Ectodermal cell (in vitro differentiated cells): ENCODE measurements around the gene ARL13B.

Experiments
- H3K27ac ChIP-seq: 2 replicates; pipeline ENCODE4 v1.7.0; 2013; ENCODE audit warnings: mild to moderate bottlenecking, low read depth, low read length; ENCODE audit not compliant: insufficient read depth, poor library complexity, severe bottlenecking
- H3K27me3 ChIP-seq: 2 replicates; pipeline ENCODE4 v1.7.0; 2013; ENCODE audit warnings: mild to moderate bottlenecking, low read length; ENCODE audit not compliant: insufficient read depth, control insufficient read depth, poor library complexity, severe bottlenecking
- H3K36me3 ChIP-seq: one replicate; pipeline ENCODE4 v1.7.0; 2013; ENCODE audit warnings: low read length; ENCODE audit not compliant: control insufficient read depth, insufficient read depth
- H3K4me1 ChIP-seq: one replicate; pipeline ENCODE4 v1.7.0; 2013; ENCODE audit warnings: low read length; ENCODE audit not compliant: control insufficient read depth, insufficient read depth
- H3K4me3 ChIP-seq: 2 replicates; pipeline ENCODE4 v1.7.0; 2013; ENCODE audit warnings: low read depth, low read length, control low read depth; ENCODE audit not compliant: insufficient read depth
- H3K9me3 ChIP-seq: 2 replicates; pipeline ENCODE4 v1.7.0; 2013; ENCODE audit warnings: mild to moderate bottlenecking, low read length, moderate library complexity; ENCODE audit not compliant: control insufficient read depth
- WGBS, 2 experiments: methylation state at CpG; one replicate each; pipeline ENCODE4 v1.1.7; 2013; ENCODE audit warnings: missing lambda C conversion rate in 2 of 2; 5-methylcytosine and 5-hydroxymethylcytosine counted together

The ARL13B gene

DNA sequence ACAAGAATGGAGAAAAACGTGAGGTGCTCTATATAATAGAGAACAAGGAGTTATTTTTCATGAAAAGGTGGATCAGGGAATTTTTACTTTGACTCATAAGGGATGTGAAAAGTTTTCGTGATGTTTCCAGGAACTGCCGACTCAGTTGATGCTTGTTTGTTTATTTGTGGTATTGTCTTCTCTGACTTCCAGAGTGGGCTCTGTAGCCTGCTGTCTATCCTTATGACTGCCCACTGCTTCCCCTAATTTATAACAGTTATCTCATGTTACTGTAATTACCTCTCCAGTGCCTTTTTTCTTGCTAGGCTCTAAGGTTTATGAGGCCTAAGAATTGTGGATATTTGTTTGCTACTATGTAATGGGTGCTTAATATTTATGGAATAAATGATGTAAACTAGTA lies 12.3 kb downstream of the ARL13B start:
- H3K27me3 ChIP-seq, result no peaks in the 10 kb centered on the region
- H3K27ac ChIP-seq, result no peak overlapping the region
- no peaks in the 10 kb centered on the region for H3K9me3 ChIP-seq
- H3K4me1 ChIP-seq, result no peaks in the 10 kb centered on the region
- WGBS, 2 experiments, result 87 to 92% methylated on average over 3 of the region's 3 CpGs
- H3K4me3 ChIP-seq, result no peak overlapping the region
- no peaks in the 10 kb centered on the region for H3K36me3 ChIP-seq

DNA sequence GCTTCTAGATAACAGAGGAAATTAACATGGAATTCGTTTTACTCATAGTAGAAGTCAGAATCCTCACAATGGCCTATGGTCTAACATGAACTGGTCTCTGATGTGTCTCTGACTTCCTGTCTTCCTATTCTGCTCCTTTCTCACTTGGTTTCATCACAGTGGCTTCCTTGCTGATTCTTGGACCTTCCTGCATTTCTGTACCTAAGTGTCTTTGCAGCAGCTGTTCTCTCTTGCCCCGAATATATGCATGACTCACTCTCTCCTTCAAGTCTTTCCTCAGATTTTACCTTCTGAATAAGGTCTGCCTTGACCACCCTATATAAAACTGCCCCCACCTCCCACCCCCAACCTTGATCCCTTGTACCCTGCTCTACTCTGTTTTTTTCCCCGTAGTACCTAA lies 14.1 kb downstream of the ARL13B start:
- Histone ChIP-seq H3K4me3 (no peak overlapping the region), H3K36me3 (no peaks in the 10 kb centered on the region), H3K9me3 (no peaks in the 10 kb centered on the region), H3K27ac (no peak overlapping the region), H3K4me1 (no peaks in the 10 kb centered on the region), H3K27me3 (no peaks in the 10 kb centered on the region)
- 92 to 95% methylated on average over 2 of the region's 3 CpGs for WGBS, 2 experiments

DNA sequence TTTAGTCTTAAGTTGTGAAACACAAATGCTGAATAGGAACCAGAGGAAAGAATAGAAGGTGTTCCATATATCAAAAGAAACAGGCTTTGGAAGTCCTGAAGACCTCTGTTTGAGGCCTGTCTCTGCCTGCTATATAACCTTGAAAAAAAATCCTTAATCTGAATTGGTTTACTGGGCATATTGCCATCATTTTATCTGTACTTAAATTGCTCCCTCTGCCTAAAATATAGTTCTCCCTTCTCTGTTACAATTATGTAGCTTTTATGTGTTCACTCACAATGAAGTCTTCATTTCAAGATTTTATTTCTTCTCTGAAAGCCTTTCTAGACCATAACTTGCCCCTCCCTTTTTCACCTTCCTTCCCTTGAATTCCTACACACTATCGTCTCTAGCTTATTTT lies 21.2 kb downstream of the ARL13B start:
- Histone ChIP-seq H3K4me1 (no peaks in the 10 kb centered on the region), H3K4me3 (no peak overlapping the region), H3K36me3 (no peaks in the 10 kb centered on the region), H3K9me3 (no peaks in the 10 kb centered on the region), H3K27ac (no peak overlapping the region), H3K27me3 (no peaks in the 10 kb centered on the region)
- WGBS, 2 experiments, result 85 to 90% methylated on average over 1 of the region's 1 CpG

DNA sequence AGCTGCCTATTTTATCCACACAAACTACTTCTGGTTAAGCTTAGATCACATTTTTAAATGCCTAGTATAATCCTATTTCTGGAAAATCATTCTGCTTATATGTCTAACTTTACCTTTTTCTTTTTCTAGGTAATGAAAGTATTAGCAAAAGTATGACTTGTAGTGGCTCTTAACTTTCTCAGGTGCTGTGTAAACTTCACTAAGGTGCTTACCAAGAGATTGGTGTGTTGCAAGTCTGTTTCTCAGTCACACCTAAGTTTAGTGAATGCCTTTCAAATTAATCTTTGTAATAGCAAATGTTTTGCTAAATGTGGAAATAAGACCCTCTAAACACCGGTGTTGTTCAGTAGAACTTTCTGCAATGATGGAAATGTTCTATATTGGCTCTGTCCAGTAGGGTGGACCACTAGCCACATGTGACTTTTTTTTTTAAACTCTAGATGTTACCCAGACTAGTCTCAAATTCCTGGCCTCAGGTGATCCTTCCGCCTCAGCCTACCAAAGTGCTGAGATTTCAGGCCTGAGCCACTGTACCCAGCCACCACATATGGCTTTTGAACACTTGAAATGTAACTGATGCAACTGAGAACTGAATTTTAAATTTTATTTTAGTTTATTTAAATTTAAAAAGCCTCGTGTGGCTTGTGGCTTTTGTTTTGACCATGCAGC lies 22.0 kb downstream of the ARL13B start:
- Histone ChIP-seq H3K27me3 (no peaks in the 10 kb centered on the region), H3K36me3 (no peaks in the 10 kb centered on the region), H3K4me3 (no peak overlapping the region), H3K27ac (no peak overlapping the region), H3K4me1 (no peaks in the 10 kb centered on the region), H3K9me3 (no peaks in the 10 kb centered on the region)
- WGBS, 2 experiments, result 88 to 97% methylated on average over 3 of the region's 3 CpGs

DNA sequence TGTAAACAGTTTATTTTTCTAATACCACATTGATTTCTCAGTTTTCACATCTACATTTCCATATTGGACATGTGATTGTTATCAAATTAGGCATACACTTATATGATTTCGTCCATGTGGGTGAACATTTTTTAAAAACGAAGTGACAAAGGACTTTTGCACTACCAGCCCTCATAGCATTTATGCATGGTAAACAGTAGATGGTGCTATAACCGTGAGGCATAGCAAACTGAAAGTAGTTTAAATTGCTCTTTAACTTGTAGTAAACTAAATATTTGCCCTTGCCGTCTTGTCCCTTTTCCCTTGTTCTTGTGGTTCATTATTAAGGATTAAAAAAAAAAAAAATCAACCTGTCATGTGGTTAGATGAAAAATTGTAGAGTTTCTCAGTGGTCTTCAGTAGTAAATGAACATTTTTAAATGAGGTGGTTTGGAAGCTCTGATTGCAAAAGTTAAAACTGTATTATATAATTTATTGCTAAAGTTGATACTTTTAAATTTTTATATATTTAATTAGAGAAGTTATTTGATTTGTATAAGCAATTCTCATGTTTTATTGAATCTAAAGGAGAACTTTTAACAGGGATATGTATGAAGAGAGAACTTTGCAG lies 24.5 kb downstream of the ARL13B start:
- no peaks in the 10 kb centered on the region for H3K27me3 ChIP-seq
- WGBS, 2 experiments, result 63 to 74% methylated on average over 3 to 4 of the region's 4 CpGs
- H3K4me3 ChIP-seq, result no peak overlapping the region
- no peak overlapping the region for H3K27ac ChIP-seq
- H3K9me3 ChIP-seq, result no peaks in the 10 kb centered on the region
- no peaks in the 10 kb centered on the region for H3K4me1 ChIP-seq
- no peaks in the 10 kb centered on the region for H3K36me3 ChIP-seq

DNA sequence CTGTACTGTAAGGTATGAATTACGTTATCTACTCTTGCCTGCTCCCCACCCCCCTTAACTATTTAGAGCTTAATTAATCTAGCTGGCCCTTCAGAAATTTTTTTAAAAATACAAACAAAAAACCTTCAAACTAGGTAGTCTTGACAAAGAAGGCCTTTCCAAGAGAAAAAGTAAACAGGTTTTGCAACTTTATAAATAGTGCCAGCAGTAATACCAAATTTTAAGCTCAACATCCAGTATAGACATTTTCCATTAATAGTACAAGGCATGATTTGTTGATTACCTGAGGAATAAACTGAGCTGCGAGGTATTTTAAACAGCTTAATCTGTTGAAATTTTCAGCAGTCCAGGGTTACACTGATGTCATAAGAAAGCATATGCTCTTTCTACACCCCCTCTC lies 28.3 kb downstream of the ARL13B start:
- no peak overlapping the region for H3K27ac ChIP-seq
- 93 to 100% methylated on average over 2 of the region's 2 CpGs for WGBS, 2 experiments
- H3K36me3 ChIP-seq, result no peaks in the 10 kb centered on the region
- no peaks in the 10 kb centered on the region for H3K27me3 ChIP-seq
- H3K4me1 ChIP-seq, result no peaks in the 10 kb centered on the region
- H3K4me3 ChIP-seq, result no peak overlapping the region
- no peaks in the 10 kb centered on the region for H3K9me3 ChIP-seq

DNA sequence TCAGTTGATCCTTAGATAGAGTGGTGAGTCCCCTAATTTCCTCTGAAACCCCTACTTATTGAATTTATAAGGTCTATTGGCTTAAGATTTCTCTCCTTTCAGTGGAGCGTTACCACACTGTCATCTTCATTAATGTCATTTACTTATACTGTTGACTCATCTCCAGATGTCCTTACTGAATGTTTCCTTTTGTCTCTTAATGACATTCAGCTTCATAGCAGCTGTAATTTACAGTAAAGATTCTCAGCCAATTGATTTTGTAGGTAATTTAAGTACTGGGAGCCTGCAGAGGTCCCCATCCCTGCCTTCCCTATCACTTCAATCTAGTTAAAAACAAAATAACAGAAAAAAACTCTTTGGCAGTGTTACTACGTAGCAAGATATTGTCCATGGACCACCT lies 29.7 kb downstream of the ARL13B start:
- no peaks in the 10 kb centered on the region for H3K27me3 ChIP-seq
- no peaks in the 10 kb centered on the region for H3K4me1 ChIP-seq
- no peak overlapping the region for H3K4me3 ChIP-seq
- H3K36me3 ChIP-seq, result no peaks in the 10 kb centered on the region
- H3K27ac ChIP-seq, result no peak overlapping the region
- H3K9me3 ChIP-seq, result no peaks in the 10 kb centered on the region
- WGBS, 2 experiments, result 96 to 98% methylated on average over 2 of the region's 2 CpGs

DNA sequence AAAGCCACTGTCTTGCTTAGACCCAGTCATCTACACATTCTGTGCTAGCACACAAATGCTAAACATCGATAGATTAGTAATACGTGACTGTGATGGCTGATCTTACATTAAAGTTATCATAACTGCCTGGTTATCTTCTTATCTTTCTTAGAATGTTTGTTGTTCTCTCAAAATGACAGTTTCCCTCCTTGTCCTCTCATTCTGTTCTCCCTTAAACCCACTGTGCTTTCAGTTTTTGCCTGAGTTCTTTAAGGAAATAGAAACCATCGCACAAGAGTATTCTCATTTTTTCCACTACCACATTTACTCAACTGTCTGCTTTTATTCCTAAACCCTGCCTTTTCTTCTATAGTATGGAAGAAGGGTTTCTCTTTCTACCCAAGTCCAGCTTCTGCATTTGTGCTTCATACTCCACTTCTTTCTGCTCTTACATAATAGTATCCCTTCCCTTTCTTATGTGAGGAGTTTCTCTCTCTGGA lies 31.3 kb downstream of the ARL13B start:
- Histone ChIP-seq H3K9me3 (no peaks in the 10 kb centered on the region), H3K4me1 (no peaks in the 10 kb centered on the region), H3K4me3 (no peak overlapping the region), H3K27ac (no peak overlapping the region), H3K27me3 (no peaks in the 10 kb centered on the region), H3K36me3 (no peaks in the 10 kb centered on the region)
- WGBS, 2 experiments, result 96% methylated on average over 3 of the region's 3 CpGs

DNA sequence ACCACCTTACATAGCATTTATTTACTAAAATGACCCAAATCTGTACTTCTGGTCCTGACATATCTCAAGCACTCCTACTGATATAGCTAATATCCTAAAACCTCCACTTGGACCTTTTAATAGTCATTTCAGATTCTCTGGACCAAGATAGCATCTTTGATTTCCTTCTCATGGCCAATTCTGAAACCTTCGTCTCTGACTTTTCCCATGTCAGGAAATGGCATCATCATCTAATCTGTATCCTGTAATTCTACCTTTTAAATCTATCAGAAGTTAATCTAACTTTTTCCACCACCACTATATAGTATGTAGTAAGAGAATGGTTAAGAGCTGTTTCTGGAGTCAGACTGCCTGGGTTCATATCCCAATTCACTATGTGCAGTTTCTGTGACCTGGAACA lies 32.2 kb downstream of the ARL13B start:
- no peaks in the 10 kb centered on the region for H3K9me3 ChIP-seq
- no peaks in the 10 kb centered on the region for H3K4me1 ChIP-seq
- 95 to 100% methylated on average over 1 of the region's 1 CpG for WGBS, 2 experiments
- H3K4me3 ChIP-seq, result no peak overlapping the region
- H3K36me3 ChIP-seq, result no peaks in the 10 kb centered on the region
- no peaks in the 10 kb centered on the region for H3K27me3 ChIP-seq
- H3K27ac ChIP-seq, result no peak overlapping the region

DNA sequence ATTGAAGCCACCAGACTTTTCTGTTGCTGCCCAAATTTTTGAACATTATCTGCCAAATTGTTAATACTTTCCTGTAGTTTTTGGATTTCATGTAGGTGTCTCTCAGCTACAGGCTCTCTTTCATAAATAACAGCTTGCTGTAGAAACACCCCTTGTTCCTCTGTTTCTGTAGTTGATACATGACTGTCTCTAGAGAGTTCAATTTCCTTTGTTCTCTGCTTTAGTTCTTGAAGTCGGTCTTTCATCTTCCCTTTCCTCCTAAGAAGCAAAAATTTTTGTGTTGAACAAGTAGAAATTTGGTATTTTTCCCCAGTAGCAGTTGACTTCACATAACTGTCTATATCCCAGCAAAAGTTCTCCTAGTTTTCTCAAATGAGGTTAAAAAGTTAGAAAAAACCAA lies 35.1 kb downstream of the ARL13B start:
- H3K4me1 ChIP-seq, result no peaks in the 10 kb centered on the region
- no peaks in the 10 kb centered on the region for H3K27me3 ChIP-seq
- no peak overlapping the region for H3K4me3 ChIP-seq
- no peaks in the 10 kb centered on the region for H3K36me3 ChIP-seq
- H3K9me3 ChIP-seq, result no peaks in the 10 kb centered on the region
- WGBS, 2 experiments, result 100% methylated on average over 1 of the region's 1 CpG; no CpG with 5 or more reads in 1 of the 2 experiments
- no peak overlapping the region for H3K27ac ChIP-seq
